HG02852 (cell line): Measurements from ENCODE around the gene WASHC1.
"Not testable (repeated sequence)": the region's sequence is repeated elsewhere in the genome, so short reads cannot be mapped to it uniquely, and the experiment has no call there.

Experiments used
- ATAC-seq: cut with Tn5 transposase; IDR thresholded peaks from one replicate; pipeline ENCODE4 v1.9.1; 2021; ENCODE audit warnings: mild to moderate bottlenecking, moderate library complexity; ENCODE audit not compliant: unreplicated experiment

The WASHC1 gene

GRCh38 chr9:14129-14809, 15.0 kb downstream of the WASHC1 start:
- not testable (repeated sequence) for ATAC-seq

- not testable (repeated sequence) for ATAC-seq
Measured at GRCh38 chr9:11206-11605, 18.1 kb downstream of the WASHC1 start.

DNA sequence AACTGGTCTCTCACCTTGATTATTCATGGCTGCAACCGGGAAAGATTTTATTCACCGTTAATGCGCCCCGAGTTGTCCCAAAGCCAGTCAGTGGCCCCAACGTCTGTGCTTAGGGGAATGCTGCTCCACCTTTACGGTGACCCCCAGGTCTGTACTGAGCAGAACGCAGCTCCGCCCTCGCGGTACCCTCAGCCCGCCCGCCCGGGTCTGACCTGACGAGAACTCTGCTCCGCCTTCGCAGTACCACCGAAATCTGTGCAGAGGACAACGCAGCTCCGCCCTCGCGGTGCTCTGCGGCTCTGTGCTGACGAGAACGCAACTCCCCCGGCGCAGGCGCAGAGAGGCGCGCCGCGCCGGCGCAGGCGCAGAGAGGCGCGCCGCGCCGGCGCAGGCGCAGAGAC, 18.6 kb downstream of the WASHC1 start:
- not testable (repeated sequence) for ATAC-seq

GRCh38 chr9:10207-10606, 19.0 kb downstream of the WASHC1 start:
- not testable (repeated sequence) for ATAC-seq
